Adipocyte (in vitro differentiated cells): ENCODE results near the gene PDE1A.
"Not testable (repeated sequence)": the region's sequence is repeated elsewhere in the genome, so short reads cannot be mapped to it uniquely, and the experiment has no call there.

Experiments used
- DNase-seq: peaks from one replicate; pipeline ENCODE4 v3.0.0-alpha.2; 2015; ENCODE audit warnings: low read depth
- H3K27me3 ChIP-seq: replicated peaks from 2 replicates; pipeline ENCODE4 v1.7.0; 2013; ENCODE audit warnings: mild to moderate bottlenecking, low read length, moderate library complexity; ENCODE audit not compliant: control insufficient read depth, insufficient read depth
- H3K36me3 ChIP-seq: 2 replicates; pipeline ENCODE4 v1.7.0; 2013; ENCODE audit warnings: low read length, mild to moderate bottlenecking, moderate library complexity; ENCODE audit not compliant: control insufficient read depth, insufficient read depth, severe bottlenecking
- H3K4me1 ChIP-seq: 2 replicates; pipeline ENCODE4 v1.7.0; 2013; ENCODE audit warnings: mild to moderate bottlenecking, low read length, moderate library complexity; ENCODE audit not compliant: control insufficient read depth, insufficient read depth
- H3K4me3 ChIP-seq: 2 replicates; pipeline ENCODE4 v1.7.0; 2013; ENCODE audit warnings: mild to moderate bottlenecking, low read length, moderate library complexity
- H3K9ac ChIP-seq: 2 replicates; pipeline ENCODE4 v1.7.0; 2013; ENCODE audit warnings: mild to moderate bottlenecking, low read length, moderate library complexity
- H3K9me3 ChIP-seq: 2 replicates; pipeline ENCODE4 v1.7.0; 2013; ENCODE audit warnings: mild to moderate bottlenecking, low read length, moderate library complexity; ENCODE audit not compliant: control insufficient read depth

PDE1A gene

DNA sequence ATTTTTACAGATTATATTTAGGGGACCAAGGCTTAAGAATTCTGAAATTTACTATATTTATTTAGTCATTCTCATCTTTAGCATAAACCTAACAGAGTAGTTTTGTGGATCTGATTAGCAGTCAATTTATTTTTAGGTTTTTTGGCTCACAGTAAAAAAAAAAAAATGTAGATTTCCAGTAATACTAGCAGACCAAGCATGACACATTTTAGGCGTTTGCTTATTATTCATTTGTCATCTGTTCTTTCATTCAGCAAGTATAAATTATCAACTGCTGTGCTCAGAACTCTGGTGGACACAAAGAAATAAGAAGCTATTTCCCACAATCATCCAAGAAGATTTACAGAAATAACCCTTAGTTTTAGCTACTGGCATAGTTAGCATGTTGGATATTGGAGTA is 20.6 kb downstream of the PDE1A start:
- no peak for DNase-seq
- H3K27me3 ChIP-seq: no peaks in the 10 kb centered on the region
- H3K4me3 ChIP-seq: peak overlapping the region; percentile 23

GRCh38 chr2:182404975-182405561 is 21.8 kb downstream of the PDE1A start:
- DNase-seq: peak; percentile 16
- H3K4me1 ChIP-seq: peaks cover 32% of the 10 kb centered on the region
- no peaks in the 10 kb centered on the region for H3K9me3 ChIP-seq
- H3K36me3 ChIP-seq: peaks cover 4% of the 10 kb centered on the region
- H3K4me3 ChIP-seq: no peak overlapping the region
- H3K9ac ChIP-seq: no peak overlapping the region
- H3K27me3 ChIP-seq: no peaks in the 10 kb centered on the region

More for the DNA sequence above, 20.6 kb downstream of the PDE1A start:
- Histone ChIP-seq H3K4me1 (peaks cover 32% of the 10 kb centered on the region), H3K36me3 (peaks cover 4% of the 10 kb centered on the region), H3K9ac (peak overlapping the region; percentile 51), H3K9me3 (no peaks in the 10 kb centered on the region)

DNA sequence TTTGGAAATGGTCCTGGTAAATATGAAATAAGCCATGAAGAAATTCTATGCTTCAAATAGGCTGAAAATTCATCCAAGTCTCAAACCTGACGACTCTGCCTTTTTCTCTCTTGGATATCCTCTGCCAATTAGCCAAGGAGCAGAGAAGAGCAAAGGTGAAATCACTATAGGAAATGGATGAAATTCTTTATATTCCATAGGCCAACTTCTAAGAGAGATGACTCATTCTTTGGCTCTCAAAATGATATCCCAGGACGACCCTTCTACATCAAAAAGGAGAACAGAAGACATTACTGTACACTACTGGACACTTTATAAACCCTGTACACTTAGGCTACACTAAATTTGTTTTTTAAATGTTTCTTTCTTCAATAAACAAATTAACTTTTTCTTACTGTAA is 22.7 kb downstream of the PDE1A start:
- H3K9ac ChIP-seq: no peak overlapping the region
- peaks cover 4% of the 10 kb centered on the region for H3K36me3 ChIP-seq
- H3K4me1 ChIP-seq: peaks cover 32% of the 10 kb centered on the region
- no peak overlapping the region for H3K4me3 ChIP-seq
- H3K27me3 ChIP-seq: no peaks in the 10 kb centered on the region
- peak; percentile 8 for DNase-seq
- no peaks in the 10 kb centered on the region for H3K9me3 ChIP-seq

GRCh38 chr2:182393270-182393760 is 33.5 kb downstream of the PDE1A start:
- Histone ChIP-seq H3K36me3 (no peaks in the 10 kb centered on the region), H3K27me3 (no peaks in the 10 kb centered on the region), H3K4me3 (peak overlapping the region; percentile 10), H3K4me1 (peaks cover 27% of the 10 kb centered on the region), H3K9ac (no peak overlapping the region), H3K9me3 (no peaks in the 10 kb centered on the region)
- peak; percentile 51 for DNase-seq

DNA sequence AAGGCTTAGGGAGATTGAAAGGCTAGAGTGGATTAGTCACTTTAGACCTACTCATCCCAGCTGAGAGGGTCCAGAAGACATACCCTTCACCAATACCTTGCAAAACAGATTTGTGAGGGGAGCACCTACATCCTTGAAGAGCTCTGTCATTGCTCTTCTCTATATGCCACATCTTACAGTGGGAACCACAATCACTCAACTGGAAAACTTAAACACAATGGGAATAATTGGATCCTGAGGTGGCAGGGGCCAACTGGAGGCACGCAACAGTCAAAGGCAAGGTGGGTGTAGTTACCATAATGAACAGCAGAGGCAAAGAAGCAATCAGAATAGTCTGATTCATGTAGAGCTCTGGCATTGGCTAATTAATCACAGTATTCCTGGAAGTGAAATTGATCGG is 35.4 kb downstream of the PDE1A start:
- Histone ChIP-seq H3K27me3 (no peaks in the 10 kb centered on the region), H3K9me3 (no peaks in the 10 kb centered on the region), H3K36me3 (no peaks in the 10 kb centered on the region), H3K4me3 (peak overlapping the region; percentile 13), H3K4me1 (peaks cover 27% of the 10 kb centered on the region), H3K9ac (no peak overlapping the region)
- DNase-seq: no peak

GRCh38 chr2:182386267-182386880 is 40.5 kb downstream of the PDE1A start:
- not testable (repeated sequence) for H3K9me3 ChIP-seq, H3K4me1 ChIP-seq, H3K36me3 ChIP-seq, H3K9ac ChIP-seq, H3K4me3 ChIP-seq, DNase-seq, H3K27me3 ChIP-seq

DNA sequence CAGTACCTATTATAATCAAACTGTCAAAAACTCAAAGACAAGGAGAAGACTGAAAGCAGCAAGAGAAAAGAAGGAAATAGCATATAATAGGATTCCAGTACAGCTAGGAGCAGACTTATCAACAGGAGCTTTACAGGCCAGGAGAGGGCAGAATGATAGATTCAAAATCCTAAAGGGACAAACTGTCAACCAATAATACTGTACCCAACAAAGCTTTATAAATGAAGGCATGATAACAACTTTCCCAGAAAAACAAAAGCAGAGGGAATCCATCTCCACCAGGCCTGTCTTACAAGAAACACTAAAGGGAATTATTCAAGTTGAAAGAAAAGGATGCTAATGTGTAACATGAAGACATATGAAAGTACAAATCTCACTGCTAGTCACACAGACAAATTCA is 42.0 kb downstream of the PDE1A start:
- DNase-seq: no peak
- H3K27me3 ChIP-seq: no peaks in the 10 kb centered on the region
- no peak overlapping the region for H3K4me3 ChIP-seq
- H3K9me3 ChIP-seq: peaks cover 7% of the 10 kb centered on the region
- H3K36me3 ChIP-seq: peaks cover 3% of the 10 kb centered on the region
- peaks cover under 1% of the 10 kb centered on the region for H3K4me1 ChIP-seq
- H3K9ac ChIP-seq: no peak overlapping the region

GRCh38 chr2:182381225-182381624 is 45.6 kb downstream of the PDE1A start:
- no peak overlapping the region for H3K4me3 ChIP-seq
- peaks cover 18% of the 10 kb centered on the region for H3K4me1 ChIP-seq
- no peaks in the 10 kb centered on the region for H3K27me3 ChIP-seq
- no peak for DNase-seq
- peaks cover 20% of the 10 kb centered on the region for H3K9me3 ChIP-seq
- peaks cover 8% of the 10 kb centered on the region for H3K36me3 ChIP-seq
- H3K9ac ChIP-seq: no peak overlapping the region

DNA sequence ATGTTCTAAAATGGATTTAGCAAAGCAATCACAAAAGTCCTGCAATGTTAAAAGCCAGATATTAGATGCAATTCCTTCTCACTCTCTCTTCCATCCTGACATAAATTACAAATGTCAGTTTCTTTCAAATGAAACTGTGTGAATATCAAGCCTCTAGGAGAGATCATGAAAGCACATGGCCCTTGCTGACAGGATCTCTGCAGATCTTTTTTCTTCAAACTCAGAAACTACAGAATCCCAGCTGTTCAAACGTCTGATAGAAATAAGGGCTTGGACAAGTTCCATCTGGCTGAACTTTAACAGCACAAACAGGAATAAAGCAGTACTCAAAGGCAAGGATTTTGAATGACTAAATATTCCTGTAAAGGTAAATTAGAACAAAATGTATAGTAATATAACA is 47.6 kb downstream of the PDE1A start:
- peaks cover 18% of the 10 kb centered on the region for H3K4me1 ChIP-seq
- H3K27me3 ChIP-seq: no peaks in the 10 kb centered on the region
- H3K4me3 ChIP-seq: peak overlapping the region; percentile 55
- peaks cover 28% of the 10 kb centered on the region for H3K9me3 ChIP-seq
- peak overlapping the region; percentile 14 for H3K9ac ChIP-seq
- H3K36me3 ChIP-seq: peaks cover 8% of the 10 kb centered on the region
- DNase-seq: peak; percentile 73

DNA sequence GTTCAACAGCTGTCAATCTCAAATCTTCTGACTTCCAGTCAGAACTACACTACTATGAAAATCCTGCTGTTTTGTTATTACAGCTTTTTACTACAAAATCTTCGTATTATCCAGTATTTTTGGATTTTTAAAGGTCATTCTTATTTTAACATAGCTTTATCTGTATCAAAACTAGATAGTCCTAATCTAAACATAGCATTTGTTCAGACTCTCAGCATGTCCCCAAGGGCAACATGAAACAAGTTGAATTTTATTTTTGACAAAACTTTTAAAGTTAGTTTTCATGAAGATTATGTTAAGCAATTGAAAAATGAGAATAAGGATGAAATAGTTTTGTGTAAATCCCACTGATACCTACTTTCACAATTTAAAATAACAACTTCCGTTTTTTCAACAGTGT is 48.1 kb downstream of the PDE1A start:
- H3K4me3 ChIP-seq: peak overlapping the region; percentile 55
- H3K9ac ChIP-seq: peak overlapping the region; percentile 14
- peaks cover 28% of the 10 kb centered on the region for H3K9me3 ChIP-seq
- H3K4me1 ChIP-seq: peaks cover 18% of the 10 kb centered on the region
- H3K27me3 ChIP-seq: no peaks in the 10 kb centered on the region
- no peak for DNase-seq
- H3K36me3 ChIP-seq: peaks cover 8% of the 10 kb centered on the region

GRCh38 chr2:182377467-182377866 is 49.4 kb downstream of the PDE1A start:
- no peak for DNase-seq
- Histone ChIP-seq H3K27me3 (no peaks in the 10 kb centered on the region), H3K9ac (no peak overlapping the region), H3K9me3 (peaks cover 33% of the 10 kb centered on the region), H3K4me3 (peak overlapping the region; percentile 40), H3K4me1 (peaks cover 28% of the 10 kb centered on the region), H3K36me3 (peaks cover 5% of the 10 kb centered on the region)
